SK-N-SH treated with all-trans-retinoic acid at 6 μM for 48 hours (cell line): ENCODE data around the gene BRAT1.

ENCODE experiments used
- ATAC-seq: fragments of 200-7000 bp; cut with Tn5 transposase; 3 replicates; pipeline ENCODE4 v1.9.1; 2020; ENCODE audit warnings: mild to moderate bottlenecking, moderate library complexity
- ARNTL ChIP-seq: fragments of 450-650 bp; formaldehyde crosslinking; IDR thresholded peaks from 2 replicates; pipeline ENCODE4 v1.5.0; 2020; ENCODE audit warnings: low read depth, mild to moderate bottlenecking, moderate library complexity, borderline replicate concordance
- BACH2 ChIP-seq: fragments of 250-450 bp; sonication (Bioruptor Pico); IDR thresholded peaks from 2 replicates; pipeline ENCODE4 v1.9.0; 2021; ENCODE audit warnings: mild to moderate bottlenecking, borderline replicate concordance
- CREB5 ChIP-seq: fragments of 250-450 bp; sonication (Bioruptor Pico); IDR thresholded peaks from 2 replicates; pipeline ENCODE4 v1.5.1; 2020; ENCODE audit warnings: low read depth, mild to moderate bottlenecking, moderate library complexity
- CSDC2 ChIP-seq: fragments of 250-450 bp; sonication (Bioruptor Pico); IDR thresholded peaks from 2 replicates; pipeline ENCODE4 v1.5.0; 2020; ENCODE audit warnings: mild to moderate bottlenecking, moderate library complexity
- CSRNP3 ChIP-seq: fragments of 250-450 bp; sonication (Bioruptor Pico); IDR thresholded peaks from 2 replicates; pipeline ENCODE4 v1.5.1; 2021; ENCODE audit warnings: mild to moderate bottlenecking, moderate library complexity
- GLIS3 ChIP-seq: fragments of 250-450 bp; sonication (Bioruptor Pico); IDR thresholded peaks from 2 replicates; pipeline ENCODE4 v1.5.0; 2020; ENCODE audit warnings: mild to moderate bottlenecking, moderate library complexity
- OSR1 ChIP-seq: fragments of 250-450 bp; sonication (Bioruptor Pico); IDR thresholded peaks from 2 replicates; pipeline ENCODE4 v1.8.0; 2022; ENCODE audit warnings: moderate library complexity, mild to moderate bottlenecking, inconsistent platforms
- PPARA ChIP-seq: fragments of 250-450 bp; sonication (Bioruptor Pico); IDR thresholded peaks from 2 replicates; pipeline ENCODE4 v1.5.0; 2020; ENCODE audit warnings: mild to moderate bottlenecking, borderline replicate concordance
- RARB ChIP-seq: fragments of 250-450 bp; sonication (Bioruptor Pico); IDR thresholded peaks from 2 replicates; pipeline ENCODE4 v1.8.0; 2021; ENCODE audit warnings: mild to moderate bottlenecking, moderate library complexity
- SNAI2 ChIP-seq: fragments of 250-450 bp; sonication (Bioruptor Pico); IDR thresholded peaks from 2 replicates; pipeline ENCODE4 v1.5.0; 2020; ENCODE audit warnings: mild to moderate bottlenecking, moderate library complexity
- TCF4 ChIP-seq: fragments of 250-450 bp; sonication (Bioruptor Pico); IDR thresholded peaks from 2 replicates; pipeline ENCODE4 v1.8.0; 2021; ENCODE audit warnings: mild to moderate bottlenecking, moderate library complexity, borderline replicate concordance
- TOX ChIP-seq: fragments of 250-450 bp; sonication (Bioruptor Pico); IDR thresholded peaks from 2 replicates; pipeline ENCODE4 v1.8.0; 2021; ENCODE audit warnings: mild to moderate bottlenecking, moderate library complexity, borderline replicate concordance
- TSHZ2 ChIP-seq: fragments of 250-450 bp; sonication (Bioruptor Pico); IDR thresholded peaks from 2 replicates; pipeline ENCODE4 v1.5.0; 2020; ENCODE audit warnings: mild to moderate bottlenecking, moderate library complexity
- ZC3H10 ChIP-seq: fragments of 250-450 bp; sonication (Bioruptor Pico); IDR thresholded peaks from 2 replicates; pipeline ENCODE4 v1.5.1; 2021; ENCODE audit warnings: mild to moderate bottlenecking, moderate library complexity
- ZFP3 ChIP-seq: fragments of 250-450 bp; sonication (Bioruptor Pico); IDR thresholded peaks from 2 replicates; pipeline ENCODE4 v1.5.0; 2020; ENCODE audit warnings: mild to moderate bottlenecking, moderate library complexity
- ZNF565 ChIP-seq: fragments of 450-650 bp; formaldehyde crosslinking; conservative IDR thresholded peaks from 2 replicates; pipeline ENCODE4 v1.5.0; 2020; ENCODE audit warnings: low read depth, mild to moderate bottlenecking, moderate library complexity
- ZNF70 ChIP-seq: fragments of 450-650 bp; formaldehyde crosslinking; IDR thresholded peaks from 2 replicates; pipeline ENCODE4 v1.5.0; 2020; ENCODE audit warnings: mild to moderate bottlenecking, moderate library complexity
- ZNF8 ChIP-seq: fragments of 450-650 bp; formaldehyde crosslinking; IDR thresholded peaks from 2 replicates; pipeline ENCODE4 v1.5.0; 2020; ENCODE audit warnings: mild to moderate bottlenecking, moderate library complexity

BRAT1 gene

GRCh38 chr7:2586326-2587020 lies 31.1 kb upstream of the BRAT1 start (continued):
- no peak for TF ChIP-seq CREB5
- TF ChIP-seq ZC3H10: no peak
- no peak for TF ChIP-seq BACH2 (CRISPR knock-in tag)
- no peak for TF ChIP-seq ZNF565 (CRISPR knock-in tag)
- no peak for TF ChIP-seq SNAI2 (CRISPR knock-in tag)
- no peak for TF ChIP-seq ZNF70 (CRISPR knock-in tag)

GRCh38 chr7:2585446-2585845 lies 30.1 kb upstream of the BRAT1 start:
- ATAC-seq: no peak
- no peak for TF ChIP-seq BACH2 (CRISPR knock-in tag)
- no peak for TF ChIP-seq ZC3H10
- no peak for TF ChIP-seq ZNF8 (CRISPR knock-in tag)
- no peak for TF ChIP-seq OSR1 (CRISPR knock-in tag)
- TF ChIP-seq ZFP3 (CRISPR knock-in tag): no peak
- TF ChIP-seq CSRNP3 (CRISPR knock-in tag): no peak
- no peak for TF ChIP-seq TCF4 (CRISPR knock-in tag)
- no peak for TF ChIP-seq SNAI2 (CRISPR knock-in tag)
- no peak for TF ChIP-seq RARB (CRISPR knock-in tag)
- TF ChIP-seq PPARA (CRISPR knock-in tag): no peak

- TF ChIP-seq ZFP3 (CRISPR knock-in tag): no peak
- TF ChIP-seq GLIS3: no peak
- no peak for TF ChIP-seq CREB5
- no peak for TF ChIP-seq OSR1 (CRISPR knock-in tag)
- TF ChIP-seq SNAI2 (CRISPR knock-in tag): no peak
- no peak for TF ChIP-seq ZNF8 (CRISPR knock-in tag)
- TF ChIP-seq TCF4 (CRISPR knock-in tag): no peak
- TF ChIP-seq ZC3H10: no peak
- TF ChIP-seq RARB (CRISPR knock-in tag): no peak
- TF ChIP-seq CSDC2: no peak
- no peak for TF ChIP-seq TOX (CRISPR knock-in tag)
- TF ChIP-seq ARNTL (CRISPR knock-in tag): no peak
- no peak for TF ChIP-seq CSRNP3 (CRISPR knock-in tag)
- TF ChIP-seq TSHZ2 (CRISPR knock-in tag): no peak
- TF ChIP-seq BACH2 (CRISPR knock-in tag): no peak
- TF ChIP-seq PPARA (CRISPR knock-in tag): no peak
- no peak for TF ChIP-seq ZNF70 (CRISPR knock-in tag)
- no peak for ATAC-seq
Observed at GRCh38 chr7:2583798-2584580, 28.7 kb upstream of the BRAT1 start.
